ENCODE data around the gene SLF2.

The SLF2 gene

GRCh38 chr10:100907175-100907574 lies 5.6 kb upstream of the SLF2 start:
- DNase-seq: no peak

GRCh38 chr10:100907773-100908363 lies 4.9 kb upstream of the SLF2 start:
- DNase-seq: no peak

DNA sequence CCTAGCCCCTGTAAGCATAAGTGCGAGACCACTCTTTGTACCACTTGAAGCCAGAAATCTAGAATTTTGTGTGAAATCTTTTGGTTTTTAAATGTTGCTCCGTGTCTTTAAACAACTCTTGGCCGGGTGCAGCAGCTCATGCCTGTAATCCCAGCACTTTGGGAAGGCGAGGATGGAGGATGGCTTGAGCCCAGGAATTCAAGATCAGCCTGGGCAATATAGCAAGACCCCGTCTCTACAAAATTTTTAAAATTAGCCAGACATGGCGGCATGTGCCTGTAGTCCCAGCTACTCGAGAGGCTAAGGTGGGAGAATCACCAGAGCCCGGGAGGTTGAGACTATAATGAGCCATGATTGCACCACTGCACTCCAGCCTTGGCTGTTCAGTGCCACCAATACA lies 4.4 kb upstream of the SLF2 start:
- no peak for DNase-seq

- no peak for DNase-seq
These were observed 3.1 kb upstream of the SLF2 start for GRCh38 chr10:100909501-100910263.

DNA sequence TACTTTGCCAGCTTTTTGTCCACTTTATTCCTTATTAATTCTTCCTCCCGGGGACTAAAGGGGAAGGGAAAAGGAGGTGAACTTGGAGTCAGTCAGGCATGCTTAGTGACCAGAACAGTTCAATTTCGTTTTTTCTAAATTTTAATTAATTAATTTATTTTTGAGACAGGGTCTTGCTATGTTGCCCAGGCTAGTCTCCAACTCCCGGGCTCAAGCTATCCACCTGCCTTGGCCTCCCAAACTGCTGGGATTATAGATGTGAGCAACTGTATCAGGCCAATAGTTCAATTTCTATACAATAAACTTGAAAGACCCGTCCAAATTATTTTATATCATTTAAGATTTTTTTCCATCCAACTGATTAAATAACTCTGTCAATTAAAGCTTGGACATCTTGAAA lies 1.3 kb upstream of the SLF2 start:
- DNase-seq: no peak

DNA sequence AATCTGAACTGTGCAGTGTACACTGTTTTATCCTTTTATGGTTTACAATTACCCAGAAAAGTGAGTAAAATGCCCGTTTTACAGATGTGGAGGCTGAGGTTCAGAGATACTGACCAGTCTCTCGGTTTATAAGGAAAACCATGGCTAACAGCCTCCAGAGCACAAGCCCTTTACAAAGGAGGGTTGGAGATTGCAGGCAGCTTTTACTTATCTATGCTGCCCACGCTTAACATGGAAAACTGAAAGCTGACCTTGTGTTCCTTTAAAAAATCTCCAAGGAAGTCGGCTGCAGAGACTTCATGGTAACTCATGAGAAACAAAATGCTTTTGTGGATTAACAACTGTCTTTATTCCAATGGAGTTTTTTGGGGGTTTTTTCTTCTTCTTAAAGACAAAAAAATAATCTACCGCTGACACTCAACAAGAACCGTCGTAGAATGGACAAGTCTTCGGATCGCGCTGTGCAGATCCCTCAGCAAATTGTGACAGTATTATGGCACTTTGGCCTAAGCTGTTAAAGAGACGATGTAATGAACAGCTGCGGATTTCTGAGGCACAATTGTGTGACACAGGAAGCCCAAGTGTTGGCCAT lies 654 bp upstream of the SLF2 start:
- DNase-seq: no peak

- no peak for DNase-seq
These were observed 705 bp downstream of the SLF2 start for GRCh38 chr10:100913470-100913865.

DNA sequence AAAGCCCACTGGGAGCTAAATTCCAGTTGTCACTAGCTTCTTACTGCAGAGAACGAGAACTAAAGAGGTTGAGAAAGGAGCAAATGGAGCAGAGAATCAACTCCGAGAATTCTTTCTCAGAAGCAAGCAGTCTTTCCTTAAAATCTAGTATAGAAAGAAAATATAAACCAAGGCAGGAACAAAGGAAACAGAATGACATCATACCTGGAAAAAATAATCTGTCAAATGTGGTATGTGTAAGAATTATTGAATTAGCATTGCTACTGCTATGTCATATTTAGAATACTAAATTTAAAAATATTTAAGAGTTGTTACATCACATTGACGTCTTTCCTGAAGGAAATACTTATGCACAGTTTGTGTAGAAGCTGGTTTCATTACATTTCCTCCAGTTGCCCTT lies 4.3 kb downstream of the SLF2 start:
- no peak for DNase-seq

DNA sequence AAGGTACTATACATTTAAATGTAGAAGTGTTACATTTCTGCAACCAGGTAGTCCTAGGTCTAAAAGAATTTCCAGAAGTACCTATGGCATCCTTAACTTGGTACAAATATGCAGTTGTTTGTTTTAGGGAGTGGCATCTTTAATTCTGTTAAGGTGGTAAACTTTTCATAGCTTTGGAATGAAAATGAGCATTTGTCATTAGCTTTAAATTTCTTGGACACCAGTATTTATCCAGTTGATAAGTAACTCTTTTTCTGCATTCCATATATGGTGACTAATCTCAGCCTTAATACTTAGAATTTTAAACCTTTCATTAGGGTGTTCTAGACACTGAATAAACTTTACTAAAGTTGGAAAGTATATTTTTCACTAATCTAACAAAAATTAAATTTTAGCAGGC lies 10.8 kb downstream of the SLF2 start:
- DNase-seq: no peak

- DNase-seq: no peak
These were observed 14.5 kb downstream of the SLF2 start for GRCh38 chr10:100927266-100927665.

DNA sequence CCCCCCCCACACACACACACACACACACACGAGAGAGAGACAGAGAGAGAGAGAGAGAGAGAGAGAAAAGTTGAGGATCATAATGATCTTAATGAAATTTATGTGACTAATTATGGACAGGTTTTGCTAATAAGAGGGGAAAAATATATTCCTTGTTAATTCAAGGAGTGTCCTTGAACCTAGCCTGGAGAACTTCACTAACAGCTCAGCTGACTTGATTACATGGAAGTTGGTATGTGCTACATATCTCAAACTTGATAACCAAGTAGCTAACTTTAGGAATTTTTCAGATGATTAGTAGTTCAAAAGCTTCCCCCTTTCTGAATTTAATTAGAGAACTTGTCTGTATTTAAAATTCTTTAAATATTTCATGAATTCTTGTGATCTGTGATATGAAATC lies 15.3 kb downstream of the SLF2 start:
- DNase-seq: no peak

GRCh38 chr10:100930368-100930767 lies 17.6 kb downstream of the SLF2 start:
- no peak for DNase-seq

- no peak for DNase-seq
These were observed 21.4 kb downstream of the SLF2 start for GRCh38 chr10:100934084-100934659.

GRCh38 chr10:100939763-100940344 lies 27.1 kb downstream of the SLF2 start:
- DNase-seq: no peak

- no peak for DNase-seq
These were observed 29.5 kb downstream of the SLF2 start for GRCh38 chr10:100942229-100942628.

- DNase-seq: no peak
These were observed 30.7 kb downstream of the SLF2 start for GRCh38 chr10:100943508-100943907.

- no peak for DNase-seq
These were observed 33.0 kb downstream of the SLF2 start for GRCh38 chr10:100945754-100946153.

DNA sequence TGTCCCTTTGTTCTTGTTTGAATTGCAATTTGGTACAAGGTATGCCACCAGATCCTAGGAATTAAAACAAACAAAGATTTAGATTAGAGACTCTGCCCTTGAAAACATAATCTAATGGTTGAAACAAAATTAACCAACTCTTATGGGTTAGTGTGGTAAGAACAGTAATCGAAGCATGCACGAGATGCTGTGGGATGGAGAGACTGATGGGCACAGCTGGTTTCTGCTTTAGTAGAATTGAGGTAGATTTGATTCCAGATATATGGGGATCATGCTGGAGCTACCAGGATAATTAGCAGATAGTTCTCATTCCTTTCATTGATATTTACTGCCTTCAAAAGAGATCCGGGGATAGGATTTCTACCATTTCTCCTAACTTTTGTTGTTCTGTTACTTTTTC lies 36.2 kb downstream of the SLF2 start:
- DNase-seq: no peak

DNA sequence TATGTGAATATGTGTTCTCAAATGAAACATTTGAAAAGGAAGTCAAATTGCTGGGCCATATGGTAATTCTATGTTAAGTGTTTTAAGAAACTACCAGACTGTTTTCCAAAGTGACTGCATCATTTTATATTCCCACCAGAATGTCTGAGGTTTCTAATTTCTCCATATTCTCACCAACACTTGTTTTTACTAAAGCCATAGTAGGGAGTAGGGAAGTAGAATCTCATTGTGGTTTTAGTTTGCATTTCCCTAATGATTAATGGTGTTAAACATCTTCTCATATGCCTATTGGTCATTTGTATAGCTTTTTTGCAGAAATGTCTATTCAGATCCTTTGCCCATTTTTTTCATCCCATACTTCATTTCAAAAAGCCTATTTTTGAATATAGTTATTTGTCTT lies 47.5 kb downstream of the SLF2 start:
- no peak for DNase-seq

- DNase-seq: no peak
These were observed 49.8 kb downstream of the SLF2 start for GRCh38 chr10:100962351-100963080.

DNA sequence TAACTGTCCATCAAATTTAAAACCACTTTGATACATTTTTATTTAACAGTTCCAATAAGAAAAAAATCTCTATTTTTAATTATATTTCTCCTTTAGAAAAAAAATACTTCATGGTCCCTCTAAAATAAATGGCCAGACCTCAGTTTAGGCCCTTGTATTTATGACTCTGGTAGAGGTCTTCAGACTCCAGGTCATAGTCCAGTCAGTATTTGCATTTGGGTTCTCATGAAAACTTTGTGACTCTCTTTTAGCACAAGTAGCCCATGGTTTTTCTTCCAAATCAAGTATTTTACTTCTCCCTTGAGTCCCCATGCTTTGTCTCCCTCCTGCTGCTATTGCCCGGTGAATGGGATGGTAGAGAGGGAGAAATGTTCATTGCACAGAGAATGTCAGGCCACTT lies 51.1 kb downstream of the SLF2 start:
- no peak for DNase-seq

DNA sequence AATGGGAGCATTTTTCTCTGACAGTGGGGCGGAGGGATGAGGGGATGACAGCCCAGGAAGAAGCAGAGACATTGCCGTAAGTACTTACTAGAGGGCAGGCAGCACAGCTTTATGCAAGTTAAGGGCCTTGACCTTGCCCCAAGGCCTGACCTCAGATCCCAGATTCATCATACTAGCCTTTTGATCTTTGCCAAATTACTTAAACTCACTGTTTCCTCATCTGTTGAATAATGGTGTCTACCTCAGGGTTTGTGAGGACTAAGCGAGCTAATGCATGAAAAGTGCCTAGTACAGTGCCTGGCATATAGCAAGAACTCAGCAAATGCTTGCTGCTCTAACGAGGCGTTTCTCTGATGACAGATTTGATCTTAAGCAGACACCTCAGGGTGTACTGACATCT lies 53.1 kb downstream of the SLF2 start:
- no peak for DNase-seq

DNA sequence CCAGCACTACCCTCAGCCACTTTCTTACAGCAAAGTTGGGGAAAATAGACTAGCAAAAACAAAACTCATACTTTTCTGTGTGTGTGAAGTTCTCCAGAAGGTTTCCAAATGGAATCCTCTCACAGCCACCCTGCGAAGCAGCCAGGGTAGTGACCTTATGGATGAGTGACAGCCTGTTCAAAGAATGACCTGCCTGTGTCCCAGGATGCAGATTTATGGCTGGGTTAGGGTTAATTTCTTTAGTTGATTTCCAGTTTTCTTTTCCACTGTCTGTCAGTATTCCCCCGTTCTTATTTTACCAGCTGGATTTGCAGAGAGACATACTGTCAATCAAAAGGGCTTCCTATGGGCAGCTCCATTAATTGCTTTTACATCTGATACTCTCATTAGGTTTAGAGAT lies 54.1 kb downstream of the SLF2 start:
- DNase-seq: no peak
